GM21423 (cell line): ENCODE results near the gene THEMIS2.

Experiments
- ATAC-seq: cut with Tn5 transposase; IDR thresholded peaks from one replicate; pipeline ENCODE4 v1.9.1; 2021; ENCODE audit warnings: mild to moderate bottlenecking, moderate library complexity; ENCODE audit not compliant: unreplicated experiment

THEMIS2 gene

GRCh38 chr1:27885114-27885528, 12.8 kb downstream of the THEMIS2 start:
- ATAC-seq, result no peak

GRCh38 chr1:27885621-27886352, 13.4 kb downstream of the THEMIS2 start:
- ATAC-seq, result no peak

- no peak for ATAC-seq
Measured at GRCh38 chr1:27886353-27886679, 14.0 kb downstream of the THEMIS2 start.

GRCh38 chr1:27886744-27887143, 14.4 kb downstream of the THEMIS2 start:
- ATAC-seq, result no peak

DNA sequence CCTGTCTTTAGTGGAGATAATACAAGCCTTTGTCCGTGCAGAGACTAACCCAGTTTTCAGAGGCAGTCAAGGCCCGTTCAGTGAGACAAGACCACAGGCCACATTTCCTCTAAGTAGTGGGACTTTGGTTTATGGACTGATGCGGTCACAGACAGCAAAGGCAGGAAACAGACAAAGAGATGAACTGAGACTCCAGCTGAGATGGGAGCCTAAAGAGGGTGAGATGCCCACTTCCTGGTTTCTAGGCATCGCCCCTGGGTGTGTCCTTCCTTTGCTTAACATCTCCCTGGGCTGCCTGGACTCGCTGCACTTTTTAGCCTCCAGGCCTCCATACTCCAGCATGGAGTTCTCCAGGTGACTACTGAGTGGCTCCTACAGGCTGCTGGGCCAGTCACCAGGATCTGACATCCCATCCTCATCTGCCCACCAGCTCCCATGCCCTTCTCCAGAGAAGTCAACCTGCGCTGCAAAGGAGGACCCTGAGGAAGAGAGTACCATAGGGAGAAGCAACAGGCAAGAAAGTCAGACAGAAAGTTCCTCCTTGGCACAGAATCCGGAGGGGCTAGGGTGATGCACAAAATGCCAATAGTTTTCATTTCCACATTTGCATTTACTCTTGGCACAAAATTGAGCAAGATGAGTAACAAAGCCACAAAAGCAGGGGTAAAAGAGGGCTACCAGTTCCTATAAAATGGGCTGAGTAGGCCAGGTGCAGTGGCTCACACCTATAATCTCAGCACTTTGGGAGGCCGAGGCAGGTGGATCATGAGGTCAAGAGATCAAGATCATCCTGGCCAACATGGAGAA, 15.1 kb downstream of the THEMIS2 start:
- ATAC-seq, result no peak

DNA sequence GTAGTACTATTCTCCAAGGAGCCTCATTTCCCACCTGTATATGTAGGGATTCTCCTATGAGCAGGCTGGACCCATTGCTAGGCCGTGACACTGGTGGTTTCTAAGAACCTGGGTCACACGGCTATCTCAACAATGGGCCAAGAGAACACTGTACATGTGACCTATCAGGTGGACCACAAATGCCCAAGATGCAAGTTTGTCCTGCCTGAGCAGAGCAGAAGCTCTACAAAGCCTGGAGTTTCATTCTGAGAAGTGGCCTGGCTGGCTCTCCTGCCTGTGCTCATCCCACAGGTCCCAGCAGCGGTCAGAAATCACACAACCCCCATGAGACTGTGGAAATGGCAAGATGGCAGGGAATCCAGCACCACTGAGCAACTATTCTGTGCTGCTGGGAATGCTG, 17.2 kb downstream of the THEMIS2 start:
- no peak for ATAC-seq

DNA sequence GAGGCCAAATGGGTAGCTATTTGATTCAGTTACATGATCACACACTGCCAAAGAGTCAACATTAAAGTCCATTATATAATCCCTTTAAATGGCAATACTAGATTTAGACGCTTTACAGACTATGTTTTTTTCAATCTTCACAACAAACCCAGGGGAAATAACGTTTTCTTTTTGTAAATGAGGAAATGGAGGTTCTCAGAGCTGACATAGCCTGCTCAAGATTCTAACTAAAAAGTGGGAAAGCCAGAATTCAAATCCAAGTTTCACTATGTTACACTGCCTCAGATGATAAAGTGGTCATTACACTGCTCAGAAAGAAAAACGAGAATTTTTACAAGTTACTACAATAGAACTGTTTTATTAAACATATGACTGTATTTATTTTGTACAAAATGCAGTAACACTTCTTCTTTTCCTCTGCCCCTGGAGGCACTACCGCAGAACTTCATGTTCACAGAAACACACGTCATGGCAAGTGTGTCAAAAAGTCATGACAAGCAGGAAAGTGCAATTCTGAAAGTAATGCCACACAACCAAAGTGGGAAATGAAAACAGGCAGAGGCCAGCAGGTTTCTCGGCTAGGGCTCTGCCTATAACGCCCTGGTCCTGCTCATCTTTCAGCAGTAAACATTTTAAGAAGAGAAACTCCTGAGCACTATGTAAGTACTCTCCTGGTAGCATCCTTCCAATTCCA, 19.0 kb downstream of the THEMIS2 start:
- ATAC-seq, result peak; percentile 41

- ATAC-seq, result no peak
Measured at GRCh38 chr1:27894521-27894920, 22.2 kb downstream of the THEMIS2 start.

DNA sequence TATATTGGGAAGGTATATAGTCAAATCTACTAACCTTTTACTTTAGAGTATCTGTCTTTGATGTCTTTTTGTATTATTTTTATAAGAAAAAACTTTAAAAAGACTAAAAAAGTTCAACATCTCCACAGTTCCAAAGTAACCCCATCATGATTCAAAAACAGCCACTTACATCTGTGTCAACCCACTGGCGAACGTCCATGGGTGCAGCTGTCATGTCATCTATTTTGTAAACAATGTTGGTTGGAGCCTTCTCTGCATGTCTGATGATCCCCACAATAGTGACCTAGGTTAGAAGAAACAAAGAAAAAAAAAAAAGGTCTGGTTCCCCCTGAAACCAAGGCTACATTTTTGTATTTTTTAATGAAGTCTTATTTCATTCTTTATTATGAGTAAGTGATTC, 34.4 kb downstream of the THEMIS2 start:
- ATAC-seq, result no peak

DNA sequence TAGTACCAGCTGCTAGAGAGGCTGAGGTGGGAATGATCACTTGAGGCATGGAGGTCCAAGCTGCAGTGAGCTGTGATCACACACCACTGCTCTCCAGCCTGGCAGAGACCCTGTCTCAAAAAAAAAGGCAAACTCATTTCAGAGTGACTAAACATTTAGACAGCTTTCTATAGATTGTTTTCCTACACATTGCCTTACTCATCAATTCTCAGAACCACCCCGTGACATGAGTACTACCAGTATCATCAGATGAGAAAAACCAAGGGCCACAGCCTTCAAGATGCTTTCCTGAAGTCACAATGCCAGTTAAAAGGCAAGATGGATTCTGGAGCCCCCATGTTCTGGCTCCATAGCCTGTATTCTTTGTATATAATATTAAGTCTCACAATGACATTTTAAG, 40.1 kb downstream of the THEMIS2 start:
- no peak for ATAC-seq

GRCh38 chr1:27915082-27915575, 42.8 kb downstream of the THEMIS2 start:
- ATAC-seq, result peak; percentile 4

DNA sequence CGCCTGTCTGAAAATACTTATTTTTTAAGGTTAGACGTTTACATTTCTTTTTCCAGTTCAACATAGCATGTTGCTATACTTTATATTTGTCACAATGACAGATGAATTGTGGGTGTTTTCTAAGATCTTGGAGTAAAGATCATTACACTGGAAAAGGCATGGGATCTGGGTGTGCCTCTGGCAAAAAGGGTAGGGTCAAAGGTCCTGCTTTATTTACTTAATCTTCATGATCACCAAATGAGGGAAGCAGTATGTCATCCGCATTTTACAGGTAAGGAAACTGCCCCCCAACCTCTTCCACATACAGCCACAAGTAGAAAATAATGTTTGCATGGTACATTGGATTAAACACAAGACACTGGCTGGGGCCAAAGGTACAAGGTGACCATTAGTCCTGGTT, 49.9 kb downstream of the THEMIS2 start:
- ATAC-seq, result no peak

DNA sequence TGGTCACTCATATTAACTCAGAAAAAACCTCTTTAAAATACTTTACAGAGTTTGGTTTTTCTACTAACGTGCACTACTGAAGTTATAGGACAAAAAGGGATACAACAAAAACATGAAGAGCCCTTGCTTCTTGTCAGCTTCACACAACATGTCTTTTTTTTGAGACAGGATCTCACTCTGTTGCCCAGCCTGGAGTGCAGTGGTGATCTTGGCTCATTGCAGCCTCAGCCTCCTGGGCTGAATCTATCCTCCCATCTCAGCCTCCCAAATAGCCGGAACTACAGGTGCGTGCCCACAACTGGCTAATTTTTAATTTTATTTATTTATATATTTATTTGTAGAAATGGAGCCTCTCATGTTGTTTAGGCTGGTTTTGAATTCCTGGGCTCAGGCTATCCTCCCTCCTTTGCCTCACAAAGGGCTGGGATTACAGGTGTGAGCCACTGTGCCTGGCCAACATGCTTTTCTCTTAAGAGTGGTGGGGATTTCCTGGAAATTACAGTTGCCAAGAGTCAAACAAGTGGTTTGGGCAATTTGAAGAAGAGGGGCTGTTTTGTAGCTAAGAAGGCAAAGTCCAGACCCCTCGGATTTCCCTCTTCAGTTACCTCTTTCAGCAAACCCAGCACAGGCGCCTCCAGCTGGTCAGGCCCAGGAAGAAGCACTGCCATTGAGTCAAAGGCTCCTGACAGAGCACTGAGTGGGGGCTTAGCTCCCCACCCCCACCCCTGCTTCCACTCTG, 56.0 kb downstream of the THEMIS2 start:
- no peak for ATAC-seq

- ATAC-seq, result no peak
Measured at GRCh38 chr1:27931184-27931583, 58.8 kb downstream of the THEMIS2 start.

GRCh38 chr1:27931759-27932158, 59.4 kb downstream of the THEMIS2 start:
- ATAC-seq, result no peak

DNA sequence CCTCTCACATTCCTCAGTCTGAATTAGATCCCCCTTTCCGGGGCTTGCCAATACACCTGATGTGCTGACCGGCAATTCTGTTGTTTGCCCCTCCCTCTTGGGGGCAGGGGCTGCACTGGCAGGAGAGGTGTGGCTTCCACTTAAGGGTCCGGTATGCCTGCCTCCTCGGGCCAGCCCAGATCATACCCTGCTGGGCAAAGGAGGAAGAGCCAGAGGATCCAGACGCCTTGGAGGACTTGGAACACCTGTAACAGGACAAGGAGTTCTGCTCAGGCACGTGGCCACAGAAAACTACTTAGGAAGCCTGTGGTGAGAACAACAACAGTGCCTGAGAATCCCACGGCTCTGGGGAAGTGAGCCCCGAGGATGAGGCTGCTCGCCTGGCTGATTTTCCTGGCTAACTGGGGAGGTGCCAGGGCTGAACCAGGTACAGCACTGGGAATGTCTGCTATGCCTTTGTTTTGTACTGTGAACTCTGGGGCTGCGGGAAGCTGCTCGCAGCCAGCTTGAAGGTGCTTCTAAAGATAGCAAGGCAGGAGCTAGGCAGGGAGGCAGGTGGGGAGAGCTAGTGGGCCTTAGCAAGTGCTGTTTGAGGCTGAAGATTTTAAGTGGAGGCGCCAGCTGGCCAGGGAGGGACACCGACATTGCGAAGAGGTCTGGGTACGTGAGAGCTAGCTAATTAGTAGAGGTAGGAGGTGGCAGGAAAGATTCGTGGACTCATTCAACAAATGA, 62.6 kb downstream of the THEMIS2 start, which contains the start of gene SMPDL3B:
SMPDL3B (plus strand) TSS at position 183 of the 732 bp plus-strand sequence; CDS start at position 367, 184 bp downstream.
- ATAC-seq, result no peak

DNA sequence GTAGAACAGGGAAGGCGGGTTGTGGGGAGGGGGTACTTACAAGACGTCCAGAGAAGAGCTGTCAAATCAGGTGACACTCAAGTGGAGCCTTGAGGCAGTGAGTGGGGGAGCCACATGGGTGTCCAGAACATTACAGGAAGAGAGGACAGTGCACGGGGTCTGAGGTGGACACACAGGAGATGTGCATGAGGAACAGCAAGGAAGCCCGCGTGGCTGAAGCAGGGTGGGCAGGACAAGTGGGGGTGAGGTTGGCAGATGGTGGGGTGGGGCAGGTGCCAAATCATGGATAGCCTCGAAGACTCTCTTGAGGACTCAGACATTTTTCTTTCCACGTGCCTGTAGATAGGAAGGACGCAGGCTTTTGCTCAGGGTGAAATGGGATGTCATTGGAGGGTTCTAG, 63.4 kb downstream of the THEMIS2 start:
- ATAC-seq, result no peak
